GM18858 (cell line): Measurements from ENCODE around the gene CDH20.

Experiments used
- ATAC-seq: cut with Tn5 transposase; IDR thresholded peaks from one replicate; pipeline ENCODE4 v1.9.1; 2021; ENCODE audit not compliant: unreplicated experiment

The CDH20 gene

GRCh38 chr18:61572084-61572655 lies 238.9 kb downstream of the CDH20 start:
- ATAC-seq: no peak

DNA sequence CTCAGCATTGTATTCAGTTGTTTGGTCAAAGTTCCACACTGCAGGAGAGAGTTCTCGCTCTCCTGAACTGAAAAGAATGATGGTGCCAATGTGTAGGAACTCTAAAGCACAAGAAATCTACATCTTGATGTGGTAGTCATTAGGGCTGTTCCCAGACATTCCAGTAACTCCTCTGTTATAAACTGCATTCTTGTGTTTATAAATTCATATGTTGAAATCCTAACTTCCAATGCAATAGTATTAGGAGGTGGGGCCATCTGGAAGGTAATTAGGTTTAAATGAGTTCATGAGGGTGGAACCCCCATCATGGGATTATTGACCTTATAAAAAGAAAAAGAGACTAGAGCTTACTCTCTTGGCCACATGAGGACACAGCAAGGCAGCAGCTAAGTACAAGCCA lies 239.6 kb downstream of the CDH20 start:
- ATAC-seq: no peak

DNA sequence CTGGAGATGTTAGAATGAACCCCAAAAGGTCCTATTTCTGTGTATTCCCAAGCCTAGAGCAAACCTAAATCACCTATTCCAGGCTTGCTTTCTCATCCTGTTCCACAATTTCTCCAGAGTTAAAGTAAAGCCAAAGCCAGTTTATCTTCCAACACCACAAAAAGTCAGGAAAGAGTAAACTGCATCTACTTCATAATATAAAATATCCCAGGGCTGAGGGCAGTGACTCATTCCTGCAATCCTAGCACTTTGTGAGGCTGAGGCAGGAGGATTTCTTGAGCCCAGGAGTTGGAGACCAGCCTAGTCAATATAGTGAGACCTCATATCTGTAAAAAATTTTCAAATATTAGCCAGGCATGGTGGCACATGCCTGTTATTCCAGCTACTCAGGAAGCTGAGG lies 241.4 kb downstream of the CDH20 start:
- ATAC-seq: no peak

DNA sequence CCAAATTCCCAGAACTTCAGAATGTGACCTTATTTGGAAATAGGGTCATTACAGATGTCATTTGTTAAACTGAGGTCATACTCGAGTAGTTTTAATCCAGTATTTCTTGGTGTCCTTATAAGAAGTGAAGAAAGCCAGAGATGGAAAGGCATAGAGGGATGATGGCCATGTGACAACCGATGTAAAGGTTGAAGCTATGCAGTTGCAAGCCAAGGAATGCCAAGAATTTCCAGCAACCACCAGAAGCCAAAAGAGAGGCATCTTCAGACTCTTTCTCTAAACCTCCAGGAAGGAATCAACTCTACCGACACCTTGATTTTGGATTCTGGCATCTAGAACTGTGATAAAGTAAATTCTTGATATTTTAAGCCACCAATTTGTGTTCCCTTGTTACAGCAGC lies 242.2 kb downstream of the CDH20 start:
- no peak for ATAC-seq

DNA sequence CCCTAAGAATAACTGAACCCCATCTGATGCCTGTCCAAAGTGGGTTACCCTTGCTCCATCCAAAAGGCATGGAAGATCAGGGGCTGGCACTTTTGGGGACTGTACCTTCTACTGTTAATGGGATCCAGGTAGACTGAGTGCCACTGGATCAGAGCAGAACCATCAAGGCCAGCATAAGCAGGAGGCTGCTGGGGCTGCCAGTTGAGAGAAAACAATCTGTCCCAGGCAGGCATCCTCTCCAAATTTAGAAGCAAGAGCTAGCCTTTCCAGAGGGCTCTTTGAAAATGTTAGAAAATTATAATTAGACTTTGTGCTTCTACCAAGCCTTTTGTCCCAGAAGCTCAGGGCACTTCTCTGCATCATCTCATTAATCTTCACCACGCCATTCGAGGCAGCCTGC lies 245.6 kb downstream of the CDH20 start:
- ATAC-seq: no peak

DNA sequence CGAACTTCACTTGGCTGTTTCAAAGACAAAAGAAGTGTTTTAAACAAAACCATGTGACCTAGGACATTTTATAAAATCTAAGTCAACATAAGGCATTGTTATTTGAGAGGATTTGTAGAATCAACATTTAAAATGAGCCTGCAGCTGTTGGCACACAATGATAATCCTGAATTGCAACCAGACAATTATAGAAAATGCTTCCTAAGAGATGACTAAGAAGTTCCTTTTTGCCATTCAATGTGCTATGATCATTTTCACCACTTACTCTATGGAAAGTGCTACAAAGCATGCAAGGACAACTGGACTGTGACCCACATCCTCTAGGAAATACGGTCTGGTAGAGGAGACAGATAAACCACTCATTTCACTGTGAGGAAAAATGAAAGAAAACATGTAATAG lies 246.4 kb downstream of the CDH20 start:
- no peak for ATAC-seq

- no peak for ATAC-seq
Measured at GRCh38 chr18:61580046-61580445, 246.8 kb downstream of the CDH20 start.

DNA sequence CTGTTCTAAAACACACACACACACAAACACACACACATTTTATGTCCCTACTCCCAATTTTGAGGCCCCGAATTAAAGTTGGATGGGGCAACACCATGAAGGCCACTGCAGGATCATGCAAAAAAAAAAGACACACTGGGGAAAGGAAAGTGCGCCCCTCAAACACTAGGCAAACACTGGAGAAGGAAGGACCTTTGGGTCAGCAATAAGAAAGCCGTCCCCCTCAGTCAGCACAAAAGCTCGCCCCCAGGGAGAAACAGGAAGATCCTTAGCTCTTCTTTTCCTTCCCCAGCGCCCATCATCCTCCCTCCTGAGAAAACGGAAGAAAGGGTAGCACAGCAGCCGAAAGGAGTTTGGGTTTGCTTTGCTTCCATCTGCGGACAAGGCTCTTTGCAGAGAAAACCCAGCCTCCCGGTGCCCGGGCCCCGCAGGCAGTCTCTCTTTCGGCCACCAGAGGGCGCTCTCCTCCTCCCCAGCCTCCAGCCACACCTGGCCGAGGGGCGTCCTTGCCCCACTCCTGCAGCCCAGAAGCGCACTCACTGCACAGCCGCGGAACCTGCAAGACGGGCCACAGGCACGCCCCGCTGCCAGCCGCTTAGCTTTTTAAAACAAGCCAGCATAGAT lies 248.5 kb downstream of the CDH20 start:
- ATAC-seq: no peak

DNA sequence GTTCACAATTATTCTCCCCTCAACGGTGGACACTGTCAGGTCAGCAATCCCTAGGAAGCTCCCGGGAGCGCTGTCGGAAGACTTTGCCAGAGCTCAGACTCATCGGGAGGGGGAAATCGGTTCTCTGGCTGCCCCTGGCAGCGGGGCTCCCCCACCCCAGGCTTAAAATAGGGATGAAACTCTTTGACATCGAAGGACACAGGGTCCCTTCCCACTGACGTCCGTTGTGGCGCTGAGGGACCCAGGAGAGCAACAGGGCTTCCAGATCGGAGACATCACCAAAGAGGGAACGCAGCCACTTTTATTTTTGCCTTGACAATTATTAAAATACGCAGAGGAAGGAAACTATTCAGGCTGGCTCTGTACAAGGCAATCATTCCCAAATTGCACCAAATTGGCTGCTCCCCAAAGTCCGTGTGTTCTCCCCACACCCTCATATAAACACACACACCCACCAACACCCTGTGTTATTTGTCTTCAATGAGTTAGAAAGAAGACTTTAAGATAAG lies 249.0 kb downstream of the CDH20 start:
- no peak for ATAC-seq

GRCh38 chr18:61583548-61583947 lies 250.3 kb downstream of the CDH20 start:
- no peak for ATAC-seq

DNA sequence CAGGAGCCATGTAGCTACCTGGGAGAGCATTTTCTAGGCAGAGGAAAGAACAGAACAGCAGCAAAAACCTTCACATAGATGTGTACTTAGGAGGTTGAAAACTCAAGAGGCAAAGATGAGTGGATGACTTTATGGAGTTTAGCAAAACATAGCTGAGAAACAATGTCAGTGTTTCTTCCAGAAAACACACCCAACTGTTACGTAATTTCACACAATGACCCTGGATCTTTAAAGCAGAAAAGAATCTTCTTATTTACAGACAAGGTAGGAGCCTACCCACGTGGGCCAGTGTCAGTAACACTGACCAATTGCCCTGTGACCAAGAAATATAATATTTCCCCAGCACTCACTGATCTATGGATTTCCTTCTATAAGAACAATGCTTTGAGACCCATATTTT lies 254.6 kb downstream of the CDH20 start:
- no peak for ATAC-seq

DNA sequence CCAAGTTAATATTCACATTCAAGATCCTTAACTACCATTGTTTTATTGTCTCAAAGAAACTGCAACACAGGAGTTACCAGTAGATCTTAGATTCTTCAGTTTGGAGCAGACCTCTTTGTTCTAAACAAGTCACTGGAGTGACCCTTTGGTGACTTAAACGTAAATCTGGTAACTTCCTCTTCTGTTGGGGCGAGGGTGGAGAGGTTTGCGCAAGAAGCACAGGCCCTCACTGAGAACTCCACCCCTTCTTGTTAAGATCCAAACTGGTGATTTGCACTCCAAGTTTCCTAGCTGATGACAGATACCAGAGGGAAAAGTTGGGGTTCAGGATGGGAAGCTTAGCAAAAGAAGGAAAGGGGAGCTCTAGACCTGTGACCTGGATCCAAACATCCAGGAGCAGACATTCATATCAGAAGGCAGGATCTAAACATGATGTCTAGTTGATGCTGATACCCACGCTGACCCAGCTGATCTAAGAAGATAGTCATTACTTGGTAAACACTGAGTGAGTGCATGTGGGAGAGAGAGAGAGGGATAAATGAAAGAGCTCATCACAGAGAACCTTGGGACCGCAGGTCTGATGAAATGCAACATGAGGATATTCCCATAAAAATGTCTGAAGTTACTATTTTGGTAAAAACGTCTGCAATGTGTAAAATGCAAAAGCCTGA lies 256.0 kb downstream of the CDH20 start:
- ATAC-seq: no peak

DNA sequence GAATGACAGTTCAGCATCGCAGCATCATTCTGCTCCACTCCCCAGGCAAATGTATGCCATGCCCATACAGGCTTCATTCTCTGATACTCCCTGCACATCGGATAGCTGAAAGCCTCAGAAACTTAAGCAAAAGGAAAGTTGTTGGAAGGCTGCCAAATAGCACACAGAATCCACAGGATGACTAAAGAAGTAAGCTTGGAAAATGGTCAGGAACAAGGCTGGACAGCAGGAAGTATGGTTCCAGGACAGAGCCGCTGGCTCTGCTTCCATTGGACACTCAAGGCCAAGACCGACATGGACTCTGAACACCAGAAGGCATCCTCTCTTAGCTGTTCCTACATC lies 256.5 kb downstream of the CDH20 start:
- no peak for ATAC-seq

- ATAC-seq: no peak
Measured at GRCh38 chr18:61591253-61591652, 258.0 kb downstream of the CDH20 start.

DNA sequence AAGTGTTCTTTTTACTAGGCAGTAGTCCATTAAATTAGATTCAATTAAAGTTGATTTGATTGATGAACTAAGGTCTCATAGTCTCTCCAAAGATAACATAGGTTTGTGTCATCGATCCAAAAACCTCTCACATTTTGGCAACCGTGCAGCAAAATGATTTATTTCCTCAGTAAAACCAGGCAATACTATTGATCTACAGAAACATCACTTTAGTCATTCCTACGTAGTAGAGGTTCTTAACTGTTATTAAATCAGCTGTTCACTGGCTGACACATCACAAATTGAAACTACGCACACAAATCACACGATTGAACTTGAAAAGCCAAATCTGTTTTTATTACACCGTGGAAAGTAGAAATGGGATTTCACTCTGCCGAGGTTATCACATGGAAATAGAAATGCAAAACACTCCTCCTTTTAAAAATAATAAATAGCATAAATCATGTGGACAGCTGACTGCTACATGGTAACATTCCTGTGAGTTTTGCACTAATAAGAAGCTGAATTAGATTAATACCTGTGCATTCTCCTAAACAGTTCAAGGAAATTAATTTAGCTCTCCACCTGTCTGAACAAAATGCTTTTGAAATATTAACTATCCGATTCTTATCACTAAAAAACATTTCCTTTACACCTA lies 262.5 kb downstream of the CDH20 start:
- no peak for ATAC-seq

GRCh38 chr18:61596296-61596695 lies 263.1 kb downstream of the CDH20 start:
- no peak for ATAC-seq

DNA sequence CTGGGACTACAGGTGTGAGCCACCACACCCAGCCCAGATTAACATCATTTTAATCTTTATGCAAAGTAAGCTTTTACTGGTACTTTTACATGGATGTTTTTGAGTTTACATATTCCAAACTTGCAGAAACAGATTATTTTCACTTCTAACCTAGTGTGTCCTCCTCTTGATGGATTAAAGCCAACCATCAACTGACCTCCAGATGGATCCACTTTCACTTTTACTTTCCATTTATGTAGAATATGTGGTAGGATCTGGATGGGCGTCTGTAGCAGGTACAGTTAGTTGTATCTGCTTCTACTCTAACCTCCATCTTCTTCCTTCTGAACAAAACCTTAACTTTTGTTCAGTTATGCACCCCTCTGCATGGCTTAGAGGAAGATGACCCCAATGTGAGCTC lies 264.1 kb downstream of the CDH20 start:
- ATAC-seq: no peak

GRCh38 chr18:61600422-61600821 lies 267.2 kb downstream of the CDH20 start:
- ATAC-seq: no peak

DNA sequence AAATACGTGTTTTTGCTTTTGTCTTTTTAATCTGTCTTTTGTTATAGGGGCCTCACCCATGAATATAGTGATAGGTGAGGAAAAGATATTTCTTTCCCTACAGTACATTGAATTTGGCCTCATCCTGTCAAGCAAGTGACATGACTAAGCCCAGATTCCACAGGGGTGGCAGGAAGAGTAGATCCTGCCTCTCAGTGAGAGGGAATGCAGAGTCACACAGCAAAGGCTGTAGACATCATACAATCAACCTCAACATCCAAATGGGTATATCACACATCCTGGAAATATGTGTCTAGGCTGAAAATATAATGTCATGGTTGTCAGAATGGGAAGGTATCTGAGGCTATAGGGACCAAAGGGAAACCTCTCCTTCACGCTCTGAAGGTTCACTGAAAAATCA lies 269.6 kb downstream of the CDH20 start:
- no peak for ATAC-seq
